ENCODE measurements around the gene ZNF646.

GRCh38 chr16:31081428-31082351 is 7.5 kb downstream of the ZNF646 start:
- no peak for TF ChIP-seq CTCF (IDR thresholded peaks at IDR 0.05; ENCODE audit: low read depth, low read length)
- TF ChIP-seq EZH2phosphoT487 (IDR thresholded peaks at IDR 0.05; ENCODE audit: low read depth) = no peak

Measured in OCI-LY3 (cell line).